Stimulated activated CD4-positive, alpha-beta T cell treated with anti-CD3 and anti-CD28 coated beads, Interleukin-15, amount 100 ng/mL, for 24 hours (primary cell): ENCODE data around the gene EIF6.

Experiments used
- DNase-seq: peaks from one replicate; pipeline ENCODE4 v3.0.0-alpha.2; 2020

Gene EIF6

GRCh38 chr20:35293303-35294292, 9.0 kb upstream of the EIF6 start:
- DNase-seq = no peak

- no peak for DNase-seq
Observed at GRCh38 chr20:35292504-35293285, 8.1 kb upstream of the EIF6 start.

GRCh38 chr20:35291654-35292503, 7.3 kb upstream of the EIF6 start, which contains the start of gene FAM83C:
Gene FAM83C, minus strand, starts transcription at chr20:35292425. Its CDS starts 121 bp downstream, at chr20:35292304.
- DNase-seq = no peak

GRCh38 chr20:35290887-35291417, 6.4 kb upstream of the EIF6 start:
- DNase-seq = no peak

GRCh38 chr20:35290186-35290886, 5.8 kb upstream of the EIF6 start:
- DNase-seq = no peak

- DNase-seq = no peak
Observed at GRCh38 chr20:35288325-35289060, 3.9 kb upstream of the EIF6 start.

GRCh38 chr20:35287509-35288324, 3.1 kb upstream of the EIF6 start:
- no peak for DNase-seq

GRCh38 chr20:35286899-35287508, 2.4 kb upstream of the EIF6 start:
- no peak for DNase-seq

- DNase-seq = no peak
Observed at GRCh38 chr20:35286077-35286898, 1.7 kb upstream of the EIF6 start.

GRCh38 chr20:35285806-35286076, 1.2 kb upstream of the EIF6 start:
- no peak for DNase-seq

GRCh38 chr20:35284992-35285805, 627 bp upstream of the EIF6 start:
- no peak for DNase-seq

- no peak for DNase-seq
Observed at GRCh38 chr20:35283441-35284266, 918 bp downstream of the EIF6 start.

- no peak for DNase-seq
Observed at GRCh38 chr20:35281506-35282101, 3.0 kb downstream of the EIF6 start.

- no peak for DNase-seq
Observed at GRCh38 chr20:35280523-35280922, 4.0 kb downstream of the EIF6 start.

- no peak for DNase-seq
Observed at GRCh38 chr20:35279533-35280174, 4.9 kb downstream of the EIF6 start.

- DNase-seq = no peak
Observed at GRCh38 chr20:35279040-35279439, 5.5 kb downstream of the EIF6 start.
